Lower lobe of right lung (tissue), 2 donors: ENCODE results near the gene CHD9. TPM values are rescaled to one million over a fixed set of nuclear protein-coding genes. Genes with fewer than 3 reads are reported as not detected.

Experiments
- ATAC-seq, 2 donors: fragments of 200-7000 bp; cut with Tn5 transposase; one replicate each; pipeline ENCODE4 v1.9.1; 2020 to 2022; ENCODE audit warnings: mild to moderate bottlenecking in 2 of 2, moderate library complexity in 2 of 2
- DNase-seq: peaks from one replicate; pipeline ENCODE4 v3.0.0-alpha.2; 2020
- H3K27ac ChIP-seq: fragments of 200-600 bp; one replicate; pipeline ENCODE4 v1.8.0; 2022
- H3K27me3 ChIP-seq: fragments of 200-600 bp; one replicate; pipeline ENCODE4 v1.8.0; 2022; ENCODE audit warnings: low read depth
- H3K36me3 ChIP-seq: fragments of 200-600 bp; one replicate; pipeline ENCODE4 v1.8.0; 2022; ENCODE audit warnings: mild to moderate bottlenecking
- H3K4me1 ChIP-seq: fragments of 200-600 bp; one replicate; pipeline ENCODE4 v1.8.0; 2022
- H3K4me3 ChIP-seq: fragments of 200-600 bp; one replicate; pipeline ENCODE4 v1.8.0; 2022; ENCODE audit warnings: mild to moderate bottlenecking
- H3K9me3 ChIP-seq: fragments of 200-600 bp; one replicate; pipeline ENCODE4 v1.8.0; 2022
- CTCF ChIP-seq: fragments of 200-600 bp; IDR thresholded peaks from one replicate; pipeline ENCODE4 v1.8.0; 2022; ENCODE audit warnings: antibody characterized with exemption, mild to moderate bottlenecking
- intact Hi-C: fragments of 100-400 bp; cut with DNase I; formaldehyde crosslinking; loops from one replicate; pipeline ENCODE4 v1.11.0; 2022
- total RNA-seq: library from RNA; stranded (reverse); fragmentation: NEBNext Ultra II Directional; extraction: Animal tissue kit (Norgen Biotek cat#: 25700); gene quantifications from one replicate; pipeline ENCODE4 v1.2.1, GENCODE V29; 2021
- donor health status: DM: no; HTN: yes; CAD: no; lungs with severe emphysema.

Gene CHD9
- total RNA-seq, 1 donor from 2014 or later: 73.1 TPM

GRCh38 chr16:53357208-53357586 lies 302.4 kb downstream of the CHD9 start:
- no peak for DNase-seq
- ATAC-seq: no peak
- TF ChIP-seq CTCF: no peak

GRCh38 chr16:53357955-53358354 lies 303.2 kb downstream of the CHD9 start:
- H3K27ac ChIP-seq: no peak overlapping the region

More at GRCh38 chr16:53357208-53357586, 302.4 kb downstream of the CHD9 start:
- Histone ChIP-seq H3K4me3 (no peak overlapping the region), H3K27me3 (no peaks in the 10 kb centered on the region), H3K36me3 (no peaks in the 10 kb centered on the region), H3K9me3 (no peaks in the 10 kb centered on the region), H3K27ac (no peak overlapping the region), H3K4me1 (no peaks in the 10 kb centered on the region)
- intact Hi-C loops: no loop called here

GRCh38 chr16:53358884-53359283 lies 304.1 kb downstream of the CHD9 start:
- DNase-seq (no peak), ATAC-seq (no peak)
- no peak overlapping the region for H3K4me3 ChIP-seq
- no peaks in the 10 kb centered on the region for H3K4me1 ChIP-seq
- no peak for TF ChIP-seq CTCF
- H3K9me3 ChIP-seq: no peaks in the 10 kb centered on the region
- H3K27me3 ChIP-seq: no peaks in the 10 kb centered on the region
- no peaks in the 10 kb centered on the region for H3K36me3 ChIP-seq
- intact Hi-C loops: no loop called here
- H3K27ac ChIP-seq: no peak overlapping the region

More at GRCh38 chr16:53357955-53358354, 303.2 kb downstream of the CHD9 start:
- TF ChIP-seq CTCF: no peak
- no peaks in the 10 kb centered on the region for H3K36me3 ChIP-seq
- no peak overlapping the region for H3K4me3 ChIP-seq
- intact Hi-C loops: no loop called here
- no peak for ATAC-seq
- H3K9me3 ChIP-seq: no peaks in the 10 kb centered on the region
- no peaks in the 10 kb centered on the region for H3K27me3 ChIP-seq
- no peak for DNase-seq
- no peaks in the 10 kb centered on the region for H3K4me1 ChIP-seq

GRCh38 chr16:53369921-53370320 lies 315.1 kb downstream of the CHD9 start:
- intact Hi-C loops: no loop called here
- H3K36me3 ChIP-seq: no peaks in the 10 kb centered on the region
- no peaks in the 10 kb centered on the region for H3K9me3 ChIP-seq
- peaks cover 13% of the 10 kb centered on the region for H3K4me1 ChIP-seq
- ATAC-seq (no peak), DNase-seq (no peak)
- no peak overlapping the region for H3K27ac ChIP-seq
- H3K4me3 ChIP-seq: no peak overlapping the region
- TF ChIP-seq CTCF: no peak
- H3K27me3 ChIP-seq: peaks cover 16% of the 10 kb centered on the region

GRCh38 chr16:53370827-53371226 lies 316.0 kb downstream of the CHD9 start:
- ATAC-seq (no peak), DNase-seq (no peak)
- no peak for TF ChIP-seq CTCF
- no peaks in the 10 kb centered on the region for H3K9me3 ChIP-seq
- no peaks in the 10 kb centered on the region for H3K36me3 ChIP-seq
- H3K4me1 ChIP-seq: peaks cover 13% of the 10 kb centered on the region
- no peak overlapping the region for H3K27ac ChIP-seq
- peaks cover 16% of the 10 kb centered on the region for H3K27me3 ChIP-seq
- no peak overlapping the region for H3K4me3 ChIP-seq
- intact Hi-C loops: no loop called here
